ENCODE data around the gene SHH. TPM values are rescaled to one million over a fixed set of nuclear protein-coding genes. Genes with fewer than 3 reads are reported as not detected.
A peak's percentile ranks its signal among the peaks of the same experiment; 100 is the strongest.
"Not testable (repeated sequence)": the region's sequence is repeated elsewhere in the genome, so short reads cannot be mapped to it uniquely, and the experiment has no call there.

SHH gene
- total RNA-seq, 4 donors from 2014 or later, result 0.21 to 0.68 TPM; not detected in 2

DNA sequence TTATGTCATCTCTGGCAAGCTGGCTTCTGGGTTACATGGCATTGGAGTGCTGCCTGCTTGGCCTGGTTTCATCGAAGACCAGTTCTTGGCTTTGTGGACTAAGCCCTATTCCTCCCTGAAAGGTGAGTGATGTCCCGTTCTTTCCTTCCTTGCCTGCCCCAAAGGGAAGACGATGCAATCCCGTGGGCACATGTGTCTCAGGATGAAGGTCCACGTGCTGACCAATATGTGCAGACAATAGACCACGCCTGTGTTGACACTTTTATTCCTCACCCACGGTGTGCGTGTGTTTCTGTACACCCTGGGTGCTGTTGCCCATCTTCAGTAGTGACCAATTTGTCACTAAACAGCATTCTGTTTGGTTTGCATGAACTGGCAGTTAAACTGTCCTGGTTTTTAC, 28.6 kb upstream of the SHH start:
- no peaks in the 10 kb centered on the region for H3K4me1 ChIP-seq
- H3K36me3 ChIP-seq, result no peaks in the 10 kb centered on the region
- peak in 1 of 2 donors; percentile 1 for DNase-seq (ENCODE audit: low spot score in 2 of 2)
- 82% methylated on average over 8 of the region's 8 CpGs for WGBS
- no peak overlapping the region for H3K4me3 ChIP-seq
- H3K9me3 ChIP-seq, result no peaks in the 10 kb centered on the region
- TF ChIP-seq EP300 (IDR thresholded peaks at IDR 0.05), result no peak
- TF ChIP-seq, protein P1, sequence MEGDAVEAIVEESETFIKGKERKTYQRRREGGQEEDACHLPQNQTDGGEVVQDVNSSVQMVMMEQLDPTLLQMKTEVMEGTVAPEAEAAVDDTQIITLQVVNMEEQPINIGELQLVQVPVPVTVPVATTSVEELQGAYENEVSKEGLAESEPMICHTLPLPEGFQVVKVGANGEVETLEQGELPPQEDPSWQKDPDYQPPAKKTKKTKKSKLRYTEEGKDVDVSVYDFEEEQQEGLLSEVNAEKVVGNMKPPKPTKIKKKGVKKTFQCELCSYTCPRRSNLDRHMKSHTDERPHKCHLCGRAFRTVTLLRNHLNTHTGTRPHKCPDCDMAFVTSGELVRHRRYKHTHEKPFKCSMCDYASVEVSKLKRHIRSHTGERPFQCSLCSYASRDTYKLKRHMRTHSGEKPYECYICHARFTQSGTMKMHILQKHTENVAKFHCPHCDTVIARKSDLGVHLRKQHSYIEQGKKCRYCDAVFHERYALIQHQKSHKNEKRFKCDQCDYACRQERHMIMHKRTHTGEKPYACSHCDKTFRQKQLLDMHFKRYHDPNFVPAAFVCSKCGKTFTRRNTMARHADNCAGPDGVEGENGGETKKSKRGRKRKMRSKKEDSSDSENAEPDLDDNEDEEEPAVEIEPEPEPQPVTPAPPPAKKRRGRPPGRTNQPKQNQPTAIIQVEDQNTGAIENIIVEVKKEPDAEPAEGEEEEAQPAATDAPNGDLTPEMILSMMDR (IDR thresholded peaks at IDR 0.05), result no peak
- TF ChIP-seq POLR2AphosphoS5 (IDR thresholded peaks at IDR 0.05), result no peak
- no peak for TF ChIP-seq POLR2A (IDR thresholded peaks at IDR 0.05)
- no peak overlapping the region for H3K27ac ChIP-seq
- H3K27me3 ChIP-seq, result peaks cover 32% of the 10 kb centered on the region

DNA sequence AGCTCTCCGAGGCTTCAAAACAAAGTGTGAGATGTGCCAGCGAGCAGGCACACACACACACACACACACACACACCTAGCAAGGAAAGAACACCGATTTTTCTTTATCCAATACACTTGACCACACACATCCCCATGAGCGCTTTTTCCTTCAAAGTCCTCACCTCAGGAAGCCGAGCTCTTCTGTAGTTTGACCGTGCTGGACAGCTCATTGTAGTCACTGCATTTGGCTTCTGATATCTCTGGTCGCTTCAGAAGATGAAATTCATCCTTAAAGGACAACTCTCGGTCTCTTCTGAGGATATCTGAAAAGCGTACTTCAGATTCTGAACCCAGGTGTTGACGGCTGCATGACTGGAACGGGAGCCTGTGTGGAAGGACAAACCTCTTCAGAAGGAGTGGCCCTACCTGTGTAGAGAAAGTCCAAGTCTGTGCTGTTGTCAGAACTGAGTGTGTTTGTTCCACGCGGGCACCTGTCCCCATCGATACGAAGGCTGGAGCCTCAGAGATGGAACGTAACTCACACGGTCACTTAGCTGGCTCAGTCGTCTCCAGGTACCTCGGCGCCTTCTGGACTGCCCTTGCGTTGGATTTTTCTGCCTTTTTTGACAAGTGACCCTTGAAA, 28.1 kb upstream of the SHH start:
- H3K27ac ChIP-seq, result no peak overlapping the region
- no peaks in the 10 kb centered on the region for H3K9me3 ChIP-seq
- DNase-seq (ENCODE audit: low spot score in 2 of 2), result peak; percentile 5 to 61
- H3K36me3 ChIP-seq, result no peaks in the 10 kb centered on the region
- WGBS, result 84% methylated on average over 21 of the region's 21 CpGs
- no peak overlapping the region for H3K4me3 ChIP-seq
- no peaks in the 10 kb centered on the region for H3K4me1 ChIP-seq
- peaks cover 34% of the 10 kb centered on the region for H3K27me3 ChIP-seq
- TF ChIP-seq POLR2A (IDR thresholded peaks at IDR 0.05), result no peak
- no peak for TF ChIP-seq EP300 (IDR thresholded peaks at IDR 0.05)
- TF ChIP-seq, protein P1 (IDR thresholded peaks at IDR 0.05), result no peak
- TF ChIP-seq POLR2AphosphoS5 (IDR thresholded peaks at IDR 0.05), result no peak

DNA sequence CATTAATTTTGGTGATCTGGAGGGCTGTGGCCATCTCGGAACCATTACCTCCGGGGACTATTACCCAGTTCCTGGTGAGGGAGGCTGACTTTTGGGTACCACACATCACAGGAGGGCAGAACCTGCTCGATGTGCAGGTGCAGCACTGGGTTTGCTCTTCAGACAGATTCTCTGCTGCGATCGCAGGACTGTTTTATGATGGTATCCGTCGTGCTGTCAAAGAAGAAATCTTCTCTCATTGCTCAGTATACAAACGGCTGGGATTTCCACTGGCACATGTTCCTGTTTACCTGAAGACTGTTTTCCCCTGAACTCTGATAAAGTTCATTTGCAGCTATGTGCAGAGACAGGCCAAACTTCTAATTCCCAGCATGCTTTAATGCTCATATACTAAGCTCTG, 27.2 kb upstream of the SHH start:
- Histone ChIP-seq H3K36me3 (no peaks in the 10 kb centered on the region), H3K27me3 (peaks cover 31% of the 10 kb centered on the region), H3K27ac (no peak overlapping the region), H3K4me1 (no peaks in the 10 kb centered on the region), H3K4me3 (no peak overlapping the region), H3K9me3 (no peaks in the 10 kb centered on the region)
- peak; percentile 0 to 28 for DNase-seq (ENCODE audit: low spot score in 2 of 2)
- WGBS, result 74% methylated on average over 8 of the region's 8 CpGs
- no peak for TF ChIP-seq EP300 (IDR thresholded peaks at IDR 0.05)
- no peak for TF ChIP-seq POLR2AphosphoS5 (IDR thresholded peaks at IDR 0.05)

DNA sequence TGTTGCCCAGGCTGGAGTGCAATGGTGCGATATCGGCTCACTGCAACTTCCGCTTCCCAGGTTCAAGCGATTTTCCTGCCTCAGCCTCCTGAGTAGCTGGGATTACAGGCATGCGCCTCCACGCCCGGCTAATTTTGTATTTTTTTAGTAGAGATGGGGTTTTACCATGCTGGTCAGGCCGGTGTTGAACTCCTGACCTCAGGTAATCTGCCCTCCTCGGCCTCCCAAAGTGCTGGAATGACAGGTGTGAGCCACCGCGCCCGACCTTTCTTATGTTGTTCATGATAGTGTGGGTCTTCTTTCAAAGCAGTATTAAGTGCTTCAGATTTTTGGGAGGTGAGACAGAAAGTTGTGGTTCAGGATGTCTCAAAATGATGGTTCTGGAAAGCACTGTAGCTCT, 26.0 kb upstream of the SHH start:
- 92% methylated on average over 12 of the region's 12 CpGs for WGBS
- peak; percentile 33 to 54 for DNase-seq (ENCODE audit: low spot score in 2 of 2)
- H3K27me3 ChIP-seq, result peaks cover 23% of the 10 kb centered on the region
- H3K4me1 ChIP-seq, H3K9me3 ChIP-seq, H3K27ac ChIP-seq, H3K4me3 ChIP-seq, H3K36me3 ChIP-seq: not testable (repeated sequence)

DNA sequence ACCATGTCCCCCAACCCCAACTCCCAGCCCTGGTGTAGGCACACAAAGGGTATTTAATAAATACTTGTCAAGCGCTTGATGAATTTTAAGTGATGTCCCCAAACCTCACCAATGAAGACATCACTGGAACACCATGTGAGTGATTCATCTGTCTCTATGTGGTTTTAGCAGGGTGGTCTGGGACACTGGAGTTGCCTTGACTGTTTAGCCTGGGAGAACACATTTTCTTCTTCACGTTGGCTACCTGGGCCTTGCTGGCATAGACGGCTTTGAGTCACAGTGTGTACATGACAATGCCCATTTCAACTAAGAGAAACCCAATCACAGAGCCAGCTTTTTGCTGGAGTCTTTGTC, 24.8 kb upstream of the SHH start:
- H3K4me3 ChIP-seq, result no peak overlapping the region
- TF ChIP-seq POLR2A (IDR thresholded peaks at IDR 0.05) (no peak), EP300 (IDR thresholded peaks at IDR 0.05) (no peak), POLR2AphosphoS5 (IDR thresholded peaks at IDR 0.05) (no peak)
- TF ChIP-seq, protein P1 (IDR thresholded peaks at IDR 0.05), result no peak
- H3K27me3 ChIP-seq, result peaks cover 22% of the 10 kb centered on the region
- H3K36me3 ChIP-seq, result no peaks in the 10 kb centered on the region
- H3K9me3 ChIP-seq, result no peaks in the 10 kb centered on the region
- H3K4me1 ChIP-seq, result no peaks in the 10 kb centered on the region
- no peak for DNase-seq (ENCODE audit: low spot score in 2 of 2)
- WGBS, result 83% methylated on average over 3 of the region's 3 CpGs
- no peak overlapping the region for H3K27ac ChIP-seq

DNA sequence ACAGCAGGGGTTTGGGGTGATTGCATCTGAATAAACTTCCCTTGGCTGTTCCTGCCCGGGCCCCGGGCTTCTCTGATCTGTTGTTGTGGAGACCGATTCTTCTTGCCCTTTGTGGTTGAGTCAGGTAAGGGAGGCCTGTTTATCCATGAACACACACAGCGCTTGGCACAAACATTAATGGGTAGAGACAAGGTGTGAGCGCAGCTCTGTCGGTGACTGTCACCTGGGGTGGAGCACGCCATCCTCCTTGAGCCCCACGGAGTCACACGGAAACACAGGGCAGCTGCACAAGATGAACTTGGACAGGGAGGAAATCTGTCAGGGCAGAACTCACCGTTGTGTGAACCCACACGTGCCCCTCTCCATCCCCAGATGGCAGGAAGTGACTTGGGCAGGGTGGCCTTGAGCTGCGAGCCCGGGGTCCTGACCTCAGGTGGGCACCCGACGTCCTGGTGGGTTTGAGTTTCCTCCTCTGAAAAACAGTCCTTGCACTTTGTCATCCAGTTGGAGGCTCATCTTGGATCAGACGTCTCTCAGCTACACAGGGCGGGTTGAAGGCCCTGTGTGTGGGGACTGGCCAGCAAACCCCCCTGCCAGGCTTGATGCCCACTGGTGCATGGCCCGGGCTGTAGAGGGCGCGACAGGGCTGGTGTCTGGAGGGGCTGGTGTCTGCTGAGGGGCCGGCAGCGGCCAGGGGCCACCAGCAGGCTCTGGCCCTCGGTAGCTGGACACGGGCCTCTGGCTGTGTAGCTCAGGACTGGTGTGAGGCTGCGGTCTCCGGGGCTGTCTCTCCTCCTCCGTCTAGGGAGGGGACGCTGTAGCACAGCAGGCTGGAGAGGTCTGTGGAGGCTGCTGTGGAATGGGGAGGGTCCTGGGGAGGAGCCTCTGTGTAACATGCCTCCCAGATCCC, 24.2 kb upstream of the SHH start:
- H3K9me3 ChIP-seq, result no peaks in the 10 kb centered on the region
- WGBS, result 85% methylated on average over 11 of the region's 28 CpGs
- TF ChIP-seq POLR2AphosphoS5 (IDR thresholded peaks at IDR 0.05), result no peak
- TF ChIP-seq POLR2A (IDR thresholded peaks at IDR 0.05), result no peak
- TF ChIP-seq EP300 (IDR thresholded peaks at IDR 0.05), result no peak
- TF ChIP-seq, protein P1 (IDR thresholded peaks at IDR 0.05), result no peak
- no peak overlapping the region for H3K4me3 ChIP-seq
- H3K27me3 ChIP-seq, result peaks cover 18% of the 10 kb centered on the region
- peak; percentile 33 to 69 for DNase-seq (ENCODE audit: low spot score in 2 of 2)
- no peaks in the 10 kb centered on the region for H3K4me1 ChIP-seq
- no peak overlapping the region for H3K27ac ChIP-seq
- no peaks in the 10 kb centered on the region for H3K36me3 ChIP-seq
